Measurements from ENCODE around the gene FANCC. TPM values are rescaled to one million over a fixed set of nuclear protein-coding genes. Genes with fewer than 3 reads are reported as not detected.

Gene FANCC
- total RNA-seq, 1 donor: 15.9 TPM

DNA sequence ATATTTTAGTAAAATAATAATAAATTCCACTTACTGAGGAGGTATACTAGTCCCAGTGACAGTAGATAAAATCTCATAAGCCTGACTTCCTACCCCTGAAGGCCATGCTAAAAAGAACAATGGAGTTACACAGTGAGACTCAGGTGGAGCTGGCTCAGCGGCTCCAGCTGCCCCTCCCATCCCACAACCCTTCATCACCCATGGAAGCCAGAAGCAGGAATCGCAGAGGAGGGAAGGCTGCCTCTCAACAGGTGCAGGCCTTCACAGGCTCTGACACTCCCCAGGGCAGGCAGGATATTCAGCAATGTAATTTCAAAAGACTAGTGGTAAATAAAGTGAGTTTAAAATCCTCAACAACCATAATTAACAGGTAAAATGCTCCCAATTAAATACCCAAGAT, 67.5 kb downstream of the FANCC start:
- DNase-seq (ENCODE audit: low read depth): no peak

GRCh38 chr9:95246547-95246946, 71.0 kb downstream of the FANCC start:
- no peak for TF ChIP-seq CTCF (IDR thresholded peaks at IDR 0.05; ENCODE audit: insufficient read depth, low read length)
- H3K4me3 ChIP-seq (ENCODE audit: low read depth, low read length): no peak overlapping the region
- no peak for DNase-seq (ENCODE audit: low read depth)

More for the DNA sequence above, 67.5 kb downstream of the FANCC start:
- no peak for TF ChIP-seq CTCF (IDR thresholded peaks at IDR 0.05; ENCODE audit: insufficient read depth, low read length)
- H3K4me3 ChIP-seq (ENCODE audit: low read depth, low read length): no peak overlapping the region

DNA sequence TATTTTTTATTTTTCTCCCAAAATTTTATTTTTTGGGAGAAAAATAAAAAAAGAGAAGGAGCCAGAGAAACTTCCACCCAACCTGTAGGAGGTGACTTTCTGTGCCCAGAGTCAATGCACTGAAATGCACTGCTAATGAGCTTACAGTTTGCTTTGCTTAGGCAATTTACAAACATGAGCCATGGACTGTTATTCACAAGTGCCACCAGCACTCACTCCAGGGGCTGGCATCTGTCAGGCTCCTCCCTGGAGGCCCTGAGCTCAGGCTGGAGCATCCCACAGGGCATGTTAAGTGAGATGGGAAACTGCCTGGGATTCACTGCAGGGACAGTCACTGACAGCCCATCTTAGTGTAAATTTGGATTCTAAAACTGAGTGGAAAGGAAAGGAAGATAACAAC, 74.9 kb downstream of the FANCC start:
- TF ChIP-seq CTCF (IDR thresholded peaks at IDR 0.05; ENCODE audit: insufficient read depth, low read length): no peak
- no peak for DNase-seq (ENCODE audit: low read depth)

DNA sequence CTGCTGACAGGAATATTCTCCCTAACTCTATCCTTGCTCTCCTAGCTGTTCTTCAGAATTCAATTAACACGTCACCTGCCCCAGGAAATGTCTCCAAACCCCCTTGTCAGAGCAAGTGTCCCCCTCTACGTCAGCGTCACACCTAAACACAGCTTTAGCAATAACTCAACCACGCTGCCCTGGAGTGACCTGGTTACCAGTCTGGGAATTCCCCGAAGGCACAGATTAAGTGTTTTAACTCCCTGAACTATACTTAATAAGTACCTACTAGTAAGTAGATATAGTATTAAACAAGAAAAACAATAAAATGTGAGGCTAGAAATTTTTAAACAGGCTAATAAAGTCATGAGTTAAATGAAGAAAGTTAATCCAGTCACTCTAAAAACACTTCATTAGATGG, 78.4 kb downstream of the FANCC start:
- TF ChIP-seq CTCF (IDR thresholded peaks at IDR 0.05; ENCODE audit: insufficient read depth, low read length): no peak
- DNase-seq (ENCODE audit: low read depth): no peak
- no peak overlapping the region for H3K4me3 ChIP-seq (ENCODE audit: low read depth, low read length)

More for the DNA sequence above, 74.9 kb downstream of the FANCC start:
- no peak overlapping the region for H3K4me3 ChIP-seq (ENCODE audit: low read depth, low read length)

DNA sequence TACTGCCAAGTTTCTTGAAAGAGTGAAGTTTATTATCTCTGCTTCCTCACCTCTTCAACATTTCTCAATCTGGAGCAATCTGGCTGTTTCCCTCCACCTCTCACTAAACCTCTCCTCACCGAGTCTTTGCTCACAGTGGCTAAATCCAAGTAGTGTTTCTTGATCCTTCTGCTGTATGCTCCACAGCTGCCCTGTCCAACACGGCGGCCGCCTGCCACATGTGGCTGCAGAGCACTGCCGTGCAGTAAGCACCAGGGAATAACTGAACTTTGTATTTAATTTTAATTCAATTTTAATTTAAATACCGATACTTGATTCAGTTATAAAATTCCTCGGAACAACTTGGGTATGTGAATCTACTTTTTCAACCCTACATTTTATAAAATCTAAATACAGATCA, 80.2 kb downstream of the FANCC start:
- no peak for TF ChIP-seq CTCF (IDR thresholded peaks at IDR 0.05; ENCODE audit: insufficient read depth, low read length)
- H3K4me3 ChIP-seq (ENCODE audit: low read depth, low read length): no peak overlapping the region
- no peak for DNase-seq (ENCODE audit: low read depth)

- no peak overlapping the region for H3K4me3 ChIP-seq (ENCODE audit: low read depth, low read length)
- no peak for DNase-seq (ENCODE audit: low read depth)
- no peak for TF ChIP-seq CTCF (IDR thresholded peaks at IDR 0.05; ENCODE audit: insufficient read depth, low read length)
Observed at GRCh38 chr9:95230046-95230445, 87.5 kb downstream of the FANCC start.

GRCh38 chr9:95229230-95229915, 88.1 kb downstream of the FANCC start:
- no peak for TF ChIP-seq CTCF (IDR thresholded peaks at IDR 0.05; ENCODE audit: insufficient read depth, low read length)
- DNase-seq (ENCODE audit: low read depth): no peak
- no peak overlapping the region for H3K4me3 ChIP-seq (ENCODE audit: low read depth, low read length)
